ENCODE data around the gene KCNRG.
"Not testable (repeated sequence)": the region's sequence is repeated elsewhere in the genome, so short reads cannot be mapped to it uniquely, and the experiment has no call there.

The KCNRG gene

DNA sequence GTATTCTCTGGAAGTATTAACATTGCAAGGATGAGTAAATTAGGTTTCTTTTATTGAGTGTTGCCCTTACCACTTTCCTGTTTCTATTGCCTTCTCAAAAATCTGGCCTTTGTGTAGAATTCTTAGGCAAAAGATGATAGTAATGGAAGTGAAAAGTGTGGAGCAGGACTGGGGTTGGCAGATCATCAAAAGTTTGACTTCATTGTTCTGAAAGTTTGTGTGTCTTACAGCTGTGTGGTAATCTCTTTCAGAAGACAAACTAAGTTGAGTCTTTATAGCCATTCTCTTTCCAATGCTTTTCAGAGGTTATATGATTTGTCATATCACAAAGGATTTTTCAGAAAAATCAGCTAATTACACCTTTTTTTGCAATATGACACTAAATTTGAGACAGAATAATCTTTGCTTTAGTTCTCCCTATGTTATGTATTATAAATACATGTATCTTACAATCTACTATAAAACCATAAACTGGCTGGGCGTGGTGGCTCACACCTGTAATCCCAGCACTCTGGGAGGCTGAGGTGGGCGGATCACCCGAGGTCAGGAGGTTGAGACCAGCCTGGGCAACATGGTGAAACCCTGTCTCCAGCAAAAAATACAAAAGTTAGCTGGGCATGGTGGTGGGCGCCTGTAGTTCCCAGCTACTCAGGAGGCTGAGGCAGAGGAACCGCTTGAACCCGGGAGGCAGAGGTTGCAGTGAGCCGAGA is 8.7 kb upstream of the KCNRG start:
- no peak for DNase-seq (ENCODE audit: low read depth, low spot score)
- H3K4me3 ChIP-seq (ENCODE audit: low read length): no peak overlapping the region

DNA sequence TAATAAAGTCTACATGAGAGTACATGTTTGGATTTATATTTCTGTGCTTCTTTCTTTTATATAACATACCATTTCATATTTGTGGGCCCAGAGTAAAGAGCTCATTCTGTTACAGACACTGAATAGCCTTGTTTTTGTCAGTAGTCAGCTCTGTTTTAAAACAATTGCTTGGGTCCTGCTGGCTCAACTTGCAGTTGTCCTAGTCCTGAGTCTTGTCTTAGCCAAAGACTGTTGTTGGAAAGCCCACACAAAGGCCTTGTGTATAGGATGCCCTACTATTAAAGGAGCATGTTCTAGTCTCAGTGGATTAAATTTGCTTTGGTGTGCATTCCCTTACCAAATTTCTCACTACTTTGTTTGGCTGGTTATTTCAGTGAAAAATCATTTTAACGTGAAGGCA is 3.8 kb upstream of the KCNRG start:
- H3K4me3 ChIP-seq (ENCODE audit: low read length): no peak overlapping the region
- DNase-seq (ENCODE audit: low read depth, low spot score): no peak

DNA sequence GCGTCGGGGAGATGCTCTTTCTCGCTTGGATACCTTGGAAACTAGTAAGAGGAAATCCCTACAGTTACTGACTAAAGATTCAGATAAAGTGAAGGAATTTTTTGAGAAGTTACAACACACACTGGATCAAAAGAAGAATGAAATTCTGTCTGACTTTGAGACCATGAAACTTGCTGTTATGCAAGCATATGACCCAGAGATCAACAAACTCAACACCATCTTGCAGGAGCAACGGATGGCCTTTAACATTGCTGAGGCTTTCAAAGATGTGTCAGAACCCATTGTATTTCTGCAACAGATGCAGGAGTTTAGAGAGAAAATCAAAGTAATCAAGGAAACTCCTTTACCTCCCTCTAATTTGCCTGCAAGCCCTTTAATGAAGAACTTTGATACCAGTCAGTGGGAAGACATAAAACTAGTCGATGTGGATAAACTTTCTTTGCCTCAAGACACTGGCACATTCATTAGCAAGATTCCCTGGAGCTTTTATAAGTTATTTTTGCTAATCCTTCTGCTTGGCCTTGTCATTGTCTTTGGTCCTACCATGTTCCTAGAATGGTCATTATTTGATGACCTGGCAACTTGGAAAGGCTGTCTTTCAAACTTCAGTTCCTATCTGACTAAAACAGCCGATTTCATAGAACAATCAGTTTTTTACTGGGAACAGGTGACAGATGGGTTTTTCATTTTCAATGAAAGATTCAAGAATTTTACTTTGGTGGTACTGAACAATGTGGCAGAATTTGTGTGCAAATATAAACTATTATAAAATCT is 2.7 kb upstream of the KCNRG start:
- DNase-seq (ENCODE audit: low read depth, low spot score): no peak
- H3K4me3 ChIP-seq (ENCODE audit: low read length): no peak overlapping the region

DNA sequence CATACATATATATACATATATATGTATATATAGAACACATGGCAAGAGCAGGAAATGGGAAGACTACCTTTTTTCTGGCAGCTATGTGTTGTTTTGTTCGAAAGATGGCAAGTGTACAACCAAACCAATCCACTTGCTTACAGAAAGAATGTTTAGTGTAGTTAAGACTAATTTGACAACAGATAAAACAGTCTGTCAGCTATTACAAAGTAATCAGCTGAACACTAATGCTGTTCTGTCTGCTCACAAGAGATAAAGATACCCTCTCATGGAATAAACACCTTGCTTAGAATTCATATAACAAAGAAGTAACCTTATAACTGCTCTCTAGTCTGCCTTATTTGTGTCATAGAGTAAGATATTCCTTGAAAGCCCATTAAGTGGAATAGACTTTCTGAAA is 858 bp upstream of the KCNRG start:
- DNase-seq (ENCODE audit: low read depth, low spot score): no peak

DNA sequence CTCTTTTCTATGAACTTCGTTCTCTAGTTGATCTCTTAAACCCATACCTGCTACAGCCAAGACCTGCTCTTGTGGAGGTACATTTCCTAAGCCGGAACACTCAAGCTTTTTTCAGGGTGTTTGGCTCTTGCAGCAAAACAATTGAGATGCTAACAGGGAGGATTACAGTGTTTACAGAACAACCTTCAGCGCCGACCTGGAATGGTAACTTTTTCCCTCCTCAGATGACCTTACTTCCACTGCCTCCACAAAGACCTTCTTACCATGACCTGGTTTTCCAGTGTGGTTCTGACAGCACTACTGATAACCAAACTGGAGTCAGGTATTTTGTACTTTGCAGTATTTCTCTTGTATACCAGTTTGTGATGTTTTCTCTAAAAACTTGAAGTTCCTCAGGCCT is 506 bp downstream of the KCNRG start:
- DNase-seq (ENCODE audit: low read depth, low spot score): no peak
- H3K4me3 ChIP-seq (ENCODE audit: low read length): no peak overlapping the region

More for the DNA sequence above, 858 bp upstream of the KCNRG start:
- H3K4me3 ChIP-seq (ENCODE audit: low read length): no peak overlapping the region

DNA sequence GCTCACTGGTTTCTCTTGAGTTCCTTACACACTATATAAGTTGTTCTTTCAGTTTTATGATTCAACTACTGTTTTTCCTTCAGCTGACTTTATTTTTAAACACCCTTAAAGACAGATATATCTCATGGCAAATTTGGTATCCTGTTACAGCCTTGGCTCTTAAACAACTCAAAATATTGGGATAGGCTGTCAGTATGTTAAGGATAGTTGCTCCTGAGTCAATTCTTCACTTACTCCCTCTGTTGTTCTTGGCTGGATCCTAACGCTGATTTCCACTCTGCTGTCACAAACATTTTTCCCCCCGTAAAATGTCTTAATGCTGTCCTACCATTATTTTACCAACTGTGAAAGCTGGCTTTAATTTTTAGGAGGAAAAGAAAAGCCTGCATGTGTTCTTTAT is 1.2 kb downstream of the KCNRG start:
- DNase-seq (ENCODE audit: low read depth, low spot score): no peak

DNA sequence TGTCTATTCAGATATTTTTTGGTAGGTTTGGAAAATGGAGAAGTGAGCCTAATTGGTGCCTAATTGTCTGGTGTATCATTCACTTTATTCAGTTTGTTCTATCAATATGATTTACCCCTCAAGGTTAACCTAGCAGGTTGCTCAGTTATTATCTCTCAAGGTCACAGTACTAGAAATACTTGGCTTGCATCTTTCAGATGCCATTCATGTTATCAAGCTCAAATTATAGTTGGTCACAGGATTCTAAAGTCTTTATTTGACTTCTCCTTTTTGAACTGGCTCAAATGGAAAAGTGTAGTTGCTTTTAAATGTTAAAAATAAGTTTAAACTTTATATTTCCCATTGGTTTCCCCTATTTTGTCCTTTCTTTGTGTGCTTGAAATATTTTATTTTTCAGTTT is 2.6 kb downstream of the KCNRG start:
- no peak overlapping the region for H3K4me3 ChIP-seq (ENCODE audit: low read length)
- DNase-seq (ENCODE audit: low read depth, low spot score): no peak

More for the DNA sequence above, 1.2 kb downstream of the KCNRG start:
- no peak overlapping the region for H3K4me3 ChIP-seq (ENCODE audit: low read length)

DNA sequence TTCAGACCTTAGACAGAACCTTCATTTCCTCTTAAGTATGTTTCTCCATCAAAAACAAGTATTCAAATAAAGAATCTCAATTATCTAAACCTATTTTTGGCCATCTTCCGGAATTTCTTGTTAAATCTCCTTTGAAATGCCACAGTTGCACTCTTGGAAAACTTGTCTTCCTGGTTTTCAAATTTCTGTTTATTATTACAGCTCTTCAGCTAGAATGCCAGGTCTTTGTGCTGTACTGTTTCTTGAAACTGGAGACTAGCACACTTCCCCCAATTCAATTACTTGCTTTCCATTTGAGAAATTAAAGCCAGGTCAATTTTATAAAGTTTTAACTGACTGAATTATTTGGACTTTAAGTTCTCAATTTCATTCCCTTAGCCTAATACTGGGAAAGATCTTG is 10.2 kb downstream of the KCNRG start:
- no peak overlapping the region for H3K4me3 ChIP-seq (ENCODE audit: low read length)
- no peak for DNase-seq (ENCODE audit: low read depth, low spot score)

DNA sequence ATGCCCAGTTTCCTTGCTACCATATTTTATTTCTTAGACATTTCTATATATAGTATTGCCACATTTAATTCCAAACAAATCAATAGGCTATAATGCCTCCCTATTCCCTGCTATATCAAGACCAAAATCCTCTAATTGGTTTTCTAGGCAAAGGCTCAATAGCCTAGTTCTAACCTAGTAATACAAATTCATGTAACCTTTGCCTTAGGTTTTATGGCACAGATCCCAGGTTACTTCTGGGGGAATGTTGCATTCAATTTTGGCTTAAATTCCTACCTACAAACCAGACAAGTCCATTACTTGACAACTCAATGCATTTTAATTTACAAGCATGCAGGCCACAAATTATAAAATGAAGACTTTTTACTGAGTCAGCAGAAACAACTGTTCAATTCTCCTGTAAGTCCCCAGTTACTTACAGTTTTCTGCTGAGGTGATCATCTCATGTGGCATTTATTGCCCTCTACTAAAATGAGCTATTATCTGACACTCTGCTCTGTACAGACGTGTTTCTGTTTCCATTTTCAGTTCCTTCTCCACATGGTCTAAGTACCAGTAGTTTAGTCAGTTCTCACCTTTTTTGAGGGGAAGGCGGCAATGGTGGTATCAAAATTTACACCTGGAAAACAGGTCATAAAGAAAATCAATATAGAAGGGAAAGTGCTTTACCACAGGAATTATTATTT is 11.7 kb downstream of the KCNRG start:
- no peak for DNase-seq (ENCODE audit: low read depth, low spot score)
- no peak overlapping the region for H3K4me3 ChIP-seq (ENCODE audit: low read length)

DNA sequence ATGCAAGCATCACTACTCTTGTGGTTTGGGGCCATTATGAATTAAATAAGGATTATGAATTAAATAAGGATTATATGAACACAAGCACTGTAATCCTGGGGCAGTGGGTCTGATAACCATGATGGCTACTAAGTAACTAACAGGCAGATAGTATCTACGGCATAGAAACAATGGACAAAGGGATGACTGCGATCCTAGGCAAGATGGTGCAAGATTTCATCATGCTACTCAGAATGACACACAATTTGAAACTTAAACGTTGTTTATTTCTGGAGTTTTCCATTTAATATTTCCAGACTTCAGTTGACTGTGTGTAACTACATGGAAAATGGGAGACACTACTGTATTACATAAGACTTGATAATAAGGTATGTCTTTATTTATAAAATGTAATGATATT is 15.1 kb downstream of the KCNRG start:
- H3K4me3 ChIP-seq (ENCODE audit: low read length): no peak overlapping the region
- no peak for DNase-seq (ENCODE audit: low read depth, low spot score)

DNA sequence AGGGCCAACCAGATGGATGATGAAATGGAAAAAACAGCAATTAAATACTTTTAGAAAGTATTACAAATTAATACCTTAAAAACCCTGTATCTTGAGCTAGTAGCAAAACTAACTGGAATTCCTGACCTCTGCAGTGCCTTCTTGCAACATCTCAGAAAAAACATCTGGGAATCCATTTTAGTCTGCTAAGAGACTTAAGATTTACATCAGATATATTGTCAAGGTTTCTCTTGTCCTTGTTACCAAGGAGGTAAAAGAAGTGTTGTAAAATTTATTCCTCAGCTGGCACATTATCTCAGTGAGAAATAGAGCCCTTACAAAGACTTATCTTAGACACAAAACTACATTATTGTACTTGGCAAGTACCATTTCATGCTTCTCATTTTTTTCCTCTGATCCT is 18.5 kb downstream of the KCNRG start:
- no peak for DNase-seq (ENCODE audit: low read depth, low spot score)
- no peak overlapping the region for H3K4me3 ChIP-seq (ENCODE audit: low read length)

DNA sequence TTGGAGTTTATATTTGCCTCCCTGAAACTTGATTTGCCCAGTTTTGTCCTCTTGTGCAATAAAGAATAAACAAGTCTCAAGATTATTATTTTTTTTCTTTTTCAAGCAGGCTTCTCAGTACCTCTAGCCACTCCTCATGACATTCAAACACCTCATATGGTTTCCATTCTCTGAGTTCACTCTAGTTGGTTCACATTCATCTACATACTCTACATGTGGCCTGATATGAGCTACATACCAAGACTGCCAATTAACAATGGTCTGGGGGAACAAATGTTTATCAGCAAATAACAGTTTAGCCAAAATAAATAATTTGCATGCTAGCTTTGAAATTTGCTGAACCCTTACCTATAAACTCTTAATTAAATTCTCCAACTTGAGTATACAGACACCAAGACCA is 22.5 kb downstream of the KCNRG start:
- no peak overlapping the region for H3K4me3 ChIP-seq (ENCODE audit: low read length)
- no peak for DNase-seq (ENCODE audit: low read depth, low spot score)

DNA sequence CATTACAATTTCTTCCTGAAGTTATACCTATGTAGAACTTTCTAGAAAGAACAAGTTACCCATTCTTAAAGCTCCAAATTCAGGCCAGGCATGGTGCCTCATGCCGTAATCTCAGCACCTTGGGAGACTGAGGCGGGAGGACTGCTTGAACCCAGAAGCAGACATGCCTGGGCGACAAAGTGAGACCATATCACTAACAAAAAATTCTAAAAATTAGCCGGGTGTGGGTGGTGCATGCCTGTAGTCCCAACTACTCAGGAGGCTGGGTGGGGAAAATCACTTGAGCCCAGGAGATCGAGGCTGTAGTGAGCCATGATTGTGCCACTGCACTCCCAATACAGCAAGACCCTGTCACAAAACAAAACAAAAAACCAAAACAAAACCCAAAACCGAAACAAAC is 23.0 kb downstream of the KCNRG start:
- no peak overlapping the region for H3K4me3 ChIP-seq (ENCODE audit: low read length)
- no peak for DNase-seq (ENCODE audit: low read depth, low spot score)

DNA sequence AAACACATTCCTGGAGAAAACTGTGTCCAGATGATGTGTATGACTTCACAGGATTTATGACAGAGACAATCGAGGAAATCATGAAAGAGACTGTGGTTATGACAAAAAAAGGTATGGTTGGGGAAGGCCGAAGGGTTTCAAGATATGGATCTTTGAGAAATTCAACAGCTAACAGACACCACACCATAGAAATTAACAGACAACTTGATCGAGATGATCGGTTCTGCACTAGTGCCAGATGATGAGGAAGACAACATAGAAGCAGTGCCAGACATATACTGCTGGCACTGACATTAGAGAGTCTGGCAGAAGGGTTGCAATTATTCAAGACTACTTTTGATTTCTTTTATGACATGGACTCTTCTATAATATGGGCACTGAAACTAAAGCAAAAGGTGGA is 37.2 kb downstream of the KCNRG start:
- DNase-seq (ENCODE audit: low read depth, low spot score): no peak
- no peak overlapping the region for H3K4me3 ChIP-seq (ENCODE audit: low read length)

DNA sequence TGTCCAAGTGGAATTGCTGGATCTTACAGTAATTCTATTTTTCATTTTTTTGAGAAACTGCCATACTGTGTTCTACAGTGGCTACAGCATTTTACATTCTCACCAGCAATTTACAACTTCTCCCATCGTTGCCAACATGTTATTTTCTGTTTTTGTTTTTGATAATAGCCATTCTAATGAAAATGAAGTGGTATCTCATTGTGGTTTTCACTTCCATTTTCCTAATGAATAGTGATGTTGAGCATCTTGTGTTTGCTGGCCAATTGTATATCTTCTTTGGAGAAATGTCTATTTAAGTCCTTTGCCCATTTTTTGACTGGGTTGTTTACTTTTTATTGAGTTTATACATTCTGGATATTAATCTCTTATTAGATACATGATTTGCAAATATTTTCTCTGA is 38.6 kb downstream of the KCNRG start:
- no peak for DNase-seq (ENCODE audit: low read depth, low spot score)
- H3K4me3 ChIP-seq (ENCODE audit: low read length): no peak overlapping the region

DNA sequence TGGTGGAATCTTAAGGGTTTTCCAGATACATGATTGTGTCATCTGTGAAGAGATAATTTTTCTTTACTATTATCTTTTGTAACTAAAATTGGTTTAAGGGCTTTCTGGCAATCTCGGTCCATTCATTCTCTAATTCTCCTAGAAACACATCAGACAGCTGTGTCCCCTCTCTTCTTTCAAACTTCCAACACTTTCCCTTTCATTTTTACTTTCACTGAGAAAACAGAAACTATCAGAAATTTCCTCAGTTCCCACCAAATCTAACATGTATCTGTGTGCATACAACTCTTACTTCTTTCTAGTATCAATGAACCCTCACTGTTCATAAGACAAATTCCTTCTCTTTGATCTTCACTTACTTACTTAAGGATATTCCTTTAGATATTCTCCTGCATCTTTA is 40.2 kb downstream of the KCNRG start:
- H3K4me3 ChIP-seq (ENCODE audit: low read length): no peak overlapping the region
- DNase-seq (ENCODE audit: low read depth, low spot score): no peak

DNA sequence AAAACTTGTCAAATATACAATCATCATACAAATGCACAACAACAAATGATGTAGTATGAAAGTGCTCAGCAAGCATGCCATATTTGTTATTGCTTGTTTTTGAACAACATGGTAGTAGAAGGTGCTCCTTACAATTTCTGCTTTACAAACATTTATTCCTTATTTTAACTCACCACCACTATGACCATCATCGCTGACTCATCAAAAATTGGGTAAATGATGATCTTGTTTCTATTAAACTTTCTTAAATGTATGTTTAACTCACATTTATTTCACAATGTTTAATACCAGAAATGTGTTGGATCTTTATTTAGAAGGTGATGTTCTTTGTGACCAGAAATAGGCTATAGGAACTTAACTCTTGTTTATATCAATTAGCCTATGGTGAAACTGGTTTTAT is 45.5 kb downstream of the KCNRG start:
- DNase-seq (ENCODE audit: low read depth, low spot score): no peak
- H3K4me3 ChIP-seq (ENCODE audit: low read length): no peak overlapping the region

DNA sequence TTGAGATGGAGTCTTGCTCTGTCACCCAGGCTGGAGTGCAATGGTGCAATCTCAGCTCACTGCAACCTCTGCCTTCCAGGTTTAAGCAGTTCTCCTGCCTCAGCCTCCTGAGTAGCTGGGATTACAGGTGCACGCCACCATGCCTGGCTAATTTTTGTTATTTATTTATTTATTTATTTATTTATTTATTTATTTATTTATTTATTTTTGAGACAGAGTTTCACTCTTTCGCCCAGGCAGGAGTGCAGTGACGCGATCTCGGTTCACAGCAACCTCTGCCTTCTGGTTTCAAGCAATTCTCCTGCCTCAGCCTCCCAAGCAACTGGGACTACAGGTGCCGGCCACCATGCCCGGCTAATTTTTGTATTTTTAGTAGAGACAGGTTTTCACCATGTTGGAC is 47.1 kb downstream of the KCNRG start:
- not testable (repeated sequence) for H3K4me3 ChIP-seq (ENCODE audit: low read length); DNase-seq (ENCODE audit: low read depth, low spot score)

DNA sequence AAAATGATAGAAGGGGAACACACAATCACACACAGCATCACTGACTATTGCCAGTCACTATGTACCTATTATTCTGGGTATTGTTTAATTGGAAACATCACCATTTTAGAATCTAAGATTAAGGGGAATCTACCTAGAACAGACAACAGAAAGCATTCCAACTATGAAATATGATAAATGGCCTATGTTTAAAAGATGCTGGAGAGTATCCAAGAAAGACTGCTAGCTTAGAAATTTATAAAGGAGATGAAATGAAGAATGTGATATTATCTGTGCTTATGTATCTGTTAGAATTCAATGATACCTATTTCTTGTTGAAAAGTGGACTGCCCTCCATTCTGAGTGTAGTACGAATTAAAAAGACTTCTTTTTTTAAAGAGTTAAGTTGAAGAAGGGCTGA is 50.5 kb downstream of the KCNRG start:
- no peak overlapping the region for H3K4me3 ChIP-seq (ENCODE audit: low read length)
- DNase-seq (ENCODE audit: low read depth, low spot score): no peak

DNA sequence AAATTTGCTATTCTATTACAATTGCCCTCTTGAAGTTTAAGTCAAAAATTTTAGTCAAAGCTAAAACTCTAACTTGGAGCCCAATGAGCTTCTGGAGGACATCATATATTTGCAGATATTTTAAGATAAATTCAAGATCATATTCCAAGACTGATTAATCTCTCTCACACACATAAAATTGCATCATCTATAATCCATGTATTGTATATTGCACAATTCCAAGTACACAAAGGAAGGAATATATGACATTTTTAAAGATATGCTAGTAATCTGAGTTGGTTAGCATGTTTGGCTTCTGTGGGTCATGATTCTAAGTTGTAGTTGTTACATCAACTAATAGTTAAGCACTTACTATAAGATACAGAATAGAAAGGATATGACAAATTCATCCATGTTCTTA is 53.3 kb downstream of the KCNRG start:
- H3K4me3 ChIP-seq (ENCODE audit: low read length): no peak overlapping the region
- no peak for DNase-seq (ENCODE audit: low read depth, low spot score)

Measured in Jurkat, Clone E6-1 (cell line).